GM19467 (cell line): ENCODE measurements around the gene HLF.

Source experiments
- ATAC-seq: cut with Tn5 transposase; IDR thresholded peaks from one replicate; pipeline ENCODE4 v1.9.1; 2021; ENCODE audit warnings: mild to moderate bottlenecking, moderate library complexity; ENCODE audit not compliant: unreplicated experiment

The HLF gene

GRCh38 chr17:55348749-55349354, 84.1 kb downstream of the HLF start:
- ATAC-seq: no peak

DNA sequence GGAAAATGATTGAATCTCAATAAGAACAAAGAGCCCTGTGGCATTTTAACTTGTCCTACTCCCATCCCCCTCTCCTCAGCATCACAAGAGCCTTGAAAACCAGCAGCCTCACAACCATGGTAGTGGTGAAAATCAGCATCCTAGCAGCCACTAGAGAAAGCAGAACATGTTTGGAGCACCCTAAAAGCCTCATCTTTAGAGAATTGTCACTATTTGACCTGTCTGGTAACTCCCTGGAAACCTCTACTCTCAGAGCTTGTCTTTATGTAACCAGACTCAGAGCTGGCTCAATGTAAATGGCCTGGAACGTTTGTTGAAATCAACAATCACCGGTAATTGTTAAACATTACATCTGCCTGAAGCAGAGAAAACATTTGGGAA, 86.1 kb downstream of the HLF start:
- ATAC-seq: no peak

DNA sequence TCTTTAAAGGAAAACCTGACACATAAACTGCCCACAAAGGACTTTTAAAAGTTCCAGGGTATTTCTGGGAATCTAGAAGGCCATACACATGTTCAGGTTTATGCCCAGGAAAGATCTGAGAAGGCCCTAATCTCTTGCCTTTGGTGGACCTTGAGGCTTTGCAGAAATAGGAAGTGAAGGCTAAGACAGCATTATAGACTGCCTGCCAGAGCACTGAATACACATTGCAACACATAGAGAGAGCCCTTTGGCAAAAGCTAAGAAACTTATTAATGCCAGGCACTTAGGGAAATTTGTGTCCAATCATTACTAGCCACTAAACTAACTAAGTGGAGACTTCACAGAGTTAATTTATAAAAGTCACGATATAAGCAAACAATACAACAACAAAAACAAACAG, 86.5 kb downstream of the HLF start:
- ATAC-seq: no peak

DNA sequence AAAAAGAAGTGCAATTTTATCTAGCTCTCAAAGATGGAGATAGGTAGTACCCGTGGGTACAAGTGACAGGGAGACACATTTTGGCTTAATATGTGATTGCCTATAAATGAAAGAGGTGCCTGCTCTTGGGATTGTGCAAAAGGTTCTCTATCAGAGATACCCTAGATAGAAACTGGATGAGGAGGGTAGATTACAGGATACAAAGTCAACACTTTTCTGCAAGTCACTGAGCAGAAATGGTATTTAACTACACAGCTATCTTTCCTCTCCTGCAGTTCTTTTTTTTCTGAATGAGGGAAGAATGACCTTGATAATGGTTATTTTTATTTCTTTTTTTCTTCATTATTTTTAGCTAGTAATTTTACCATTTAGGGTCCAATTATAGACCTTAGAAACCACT, 89.2 kb downstream of the HLF start:
- ATAC-seq: no peak

DNA sequence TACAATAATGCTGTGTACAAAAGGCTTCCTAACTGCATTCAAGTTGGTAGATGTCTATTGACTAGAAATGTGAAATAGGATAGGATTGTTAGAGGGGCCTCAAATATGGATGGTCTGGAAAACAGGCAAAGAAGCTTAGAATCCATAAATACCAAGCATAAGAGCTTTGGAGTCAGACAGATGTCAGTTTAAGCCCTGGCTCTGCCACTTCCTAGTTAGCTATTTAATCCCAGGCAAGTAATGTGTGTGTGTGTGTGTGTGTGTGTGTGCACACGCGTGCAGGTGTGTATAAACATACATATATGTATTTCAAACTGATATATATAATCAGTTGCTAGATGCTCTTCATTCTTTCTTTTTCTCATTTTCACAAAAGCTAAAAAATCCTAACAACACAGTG, 90.2 kb downstream of the HLF start:
- ATAC-seq: no peak

- ATAC-seq: peak; percentile 89
Measured at GRCh38 chr17:55356434-55357328, 91.9 kb downstream of the HLF start.

DNA sequence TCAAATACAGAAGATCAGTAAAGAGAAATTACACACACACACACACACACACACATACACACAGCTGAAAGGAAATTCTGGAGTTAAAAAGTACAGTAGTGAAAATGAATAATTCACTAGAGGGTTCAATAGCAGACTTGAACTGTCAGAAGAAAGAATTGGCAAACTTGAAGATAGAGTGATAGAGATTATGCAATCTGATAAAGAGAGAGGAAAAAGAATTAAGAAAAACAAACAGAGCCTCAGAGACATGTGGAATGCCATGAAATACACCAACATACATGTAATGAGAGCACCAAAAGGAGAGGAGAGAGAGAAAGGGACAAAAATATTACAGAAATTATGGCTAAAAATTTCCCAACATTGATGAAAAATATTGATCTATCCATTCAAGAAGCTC, 96.2 kb downstream of the HLF start:
- ATAC-seq: no peak

- ATAC-seq: no peak
Measured at GRCh38 chr17:55363033-55363432, 98.3 kb downstream of the HLF start.

DNA sequence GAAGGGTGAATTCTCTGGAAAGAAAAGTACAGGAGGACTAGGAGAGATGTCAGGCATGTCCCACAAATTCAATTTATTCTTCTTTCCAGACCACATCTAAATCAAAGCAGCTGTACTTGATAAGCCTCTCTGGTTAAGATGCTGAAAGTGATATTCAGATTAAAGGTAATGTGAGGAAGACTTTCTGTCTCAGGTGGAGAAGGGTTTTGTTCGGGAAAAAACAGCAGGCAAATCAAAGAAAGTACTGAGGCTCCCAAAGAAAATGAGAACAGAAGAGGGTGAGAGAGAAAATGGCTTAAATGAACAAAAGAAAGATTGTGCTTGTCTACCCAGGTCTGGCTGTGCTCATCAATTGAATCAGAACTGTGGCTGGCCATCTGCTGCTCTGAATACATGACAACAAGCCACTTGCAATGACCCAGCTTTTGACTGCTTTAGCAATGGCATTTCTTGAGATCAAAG, 101.3 kb downstream of the HLF start:
- ATAC-seq: no peak

DNA sequence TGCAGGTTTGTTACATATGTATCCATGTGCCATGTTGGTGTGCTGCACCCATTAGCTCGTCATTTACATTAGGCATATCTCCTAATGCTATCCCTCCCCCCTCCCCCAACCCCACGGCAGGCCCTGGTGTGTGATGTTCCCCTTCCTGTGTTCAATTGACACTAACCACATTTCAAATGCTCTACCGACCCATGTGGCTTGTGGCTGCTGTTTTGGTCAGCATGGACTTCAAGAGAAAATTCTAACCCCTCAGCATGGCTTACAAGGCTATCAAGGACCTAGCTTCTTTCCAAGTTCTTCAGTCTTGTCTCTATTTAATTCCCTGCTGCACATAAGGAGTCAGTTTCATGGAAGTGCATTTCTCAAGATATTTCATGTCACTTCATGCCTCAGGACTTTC, 103.9 kb downstream of the HLF start:
- ATAC-seq: no peak
